PFSK-1 (cell line): ENCODE data around the gene ABCC9.

Experiments used
- FOXP2 ChIP-seq: optimal IDR thresholded peaks from 2 replicates; pipeline ENCODE3; 2011; ENCODE audit warnings: borderline replicate concordance, control low read depth, inconsistent platforms; ENCODE audit not compliant: insufficient read depth; ENCODE audit errors: extremely low read length, extremely low read depth
- POLR2AphosphoS5 ChIP-seq: IDR thresholded peaks from 2 replicates; pipeline ENCODE4 v1.6.1; 2012; ENCODE audit warnings: low read depth, mild to moderate bottlenecking, control low read depth, low read length, moderate library complexity
- REST ChIP-seq, 2 experiments: IDR thresholded peaks; 2 replicates each; pipeline versions ENCODE4 v1.6.1 to v1.8.0; 2011 to 2012; ENCODE audit warnings: low read depth in 2 of 2, low read length in 2 of 2, control low read depth in 1 of 2, inconsistent platforms in 1 of 2, mild to moderate bottlenecking in 1 of 2, moderate library complexity in 1 of 2; ENCODE audit not compliant: insufficient read depth in 1 of 2
- SIN3A ChIP-seq: IDR thresholded peaks from 2 replicates; pipeline ENCODE4 v1.6.1; 2012; ENCODE audit warnings: mild to moderate bottlenecking, low read length, moderate library complexity, borderline replicate concordance; ENCODE audit not compliant: insufficient read depth
- TAF1 ChIP-seq: IDR thresholded peaks from 2 replicates; pipeline ENCODE4 v1.6.1; 2012; ENCODE audit warnings: low read length, control low read depth, borderline replicate concordance; ENCODE audit not compliant: insufficient read depth

ABCC9 gene

DNA sequence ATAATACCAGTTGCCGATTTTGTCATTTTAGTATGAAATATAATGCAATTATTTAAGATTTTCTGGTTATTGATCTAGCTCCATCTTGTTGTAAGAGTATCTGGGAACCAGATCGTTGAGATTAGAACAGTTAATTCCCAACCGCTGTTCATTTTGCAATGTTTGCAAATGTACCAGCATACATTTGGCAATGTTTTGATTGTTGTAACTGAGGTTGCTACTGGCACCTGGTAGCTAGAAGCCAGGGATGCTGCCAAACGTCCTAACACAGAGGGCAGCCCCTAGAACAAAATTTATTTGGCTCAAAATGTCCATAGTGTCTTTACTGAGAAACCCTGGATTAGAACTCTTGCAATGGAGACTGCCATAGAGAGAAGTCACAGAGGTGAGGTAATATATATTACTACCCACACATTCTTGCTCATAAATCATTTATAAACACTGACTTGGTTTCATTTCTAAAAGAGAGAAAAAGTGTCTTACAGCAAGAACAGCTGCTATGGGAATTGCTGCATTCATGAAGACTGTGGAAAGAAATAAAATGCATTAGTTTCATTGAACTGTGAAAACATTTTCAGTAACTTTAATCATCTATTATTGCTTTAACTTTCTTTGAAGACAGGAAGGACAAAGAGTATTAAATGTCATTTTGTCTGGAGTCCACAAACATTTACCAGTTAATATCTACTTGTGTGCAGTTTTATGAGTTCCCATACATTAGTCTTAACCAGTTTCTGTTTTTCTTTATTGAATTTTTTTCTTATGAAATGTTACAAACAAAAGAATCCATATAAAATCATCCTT is 46.2 kb downstream of the ABCC9 start:
- TF ChIP-seq REST (IDR thresholded peaks at IDR 0.05; ENCODE audit: insufficient read depth in 1 of 2, low read depth in 2 of 2, low read length in 2 of 2): no peak
- TF ChIP-seq FOXP2: no peak
- no peak for TF ChIP-seq SIN3A
- no peak for TF ChIP-seq TAF1
- TF ChIP-seq POLR2AphosphoS5: no peak

GRCh38 chr12:21893924-21894323 is 47.3 kb downstream of the ABCC9 start:
- TF ChIP-seq REST (IDR thresholded peaks at IDR 0.05; ENCODE audit: insufficient read depth in 1 of 2, low read depth in 2 of 2, low read length in 2 of 2): no peak
- TF ChIP-seq POLR2AphosphoS5: no peak
- no peak for TF ChIP-seq FOXP2
- no peak for TF ChIP-seq TAF1

DNA sequence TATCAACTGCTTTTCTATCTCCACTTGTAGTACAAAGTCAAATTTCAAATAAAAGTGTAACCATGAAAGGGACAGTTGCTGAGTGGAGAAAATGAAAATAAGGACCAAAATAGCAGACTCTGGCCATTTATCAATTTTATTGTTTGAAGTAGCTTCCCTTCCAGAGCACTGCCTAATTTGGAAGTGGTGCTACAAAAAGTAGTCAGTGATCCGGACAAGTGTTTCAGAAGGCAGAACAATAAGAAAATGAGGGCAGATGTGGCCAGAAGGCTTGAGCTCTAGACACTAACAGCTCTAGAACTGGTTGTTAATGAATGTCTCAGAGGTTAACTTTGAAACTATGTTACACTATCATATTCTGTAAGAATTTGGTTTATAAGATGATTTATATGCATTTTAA is 48.9 kb downstream of the ABCC9 start:
- TF ChIP-seq FOXP2 (no peak), REST (IDR thresholded peaks at IDR 0.05; ENCODE audit: insufficient read depth in 1 of 2, low read depth in 2 of 2, low read length in 2 of 2) (no peak), SIN3A (no peak)

DNA sequence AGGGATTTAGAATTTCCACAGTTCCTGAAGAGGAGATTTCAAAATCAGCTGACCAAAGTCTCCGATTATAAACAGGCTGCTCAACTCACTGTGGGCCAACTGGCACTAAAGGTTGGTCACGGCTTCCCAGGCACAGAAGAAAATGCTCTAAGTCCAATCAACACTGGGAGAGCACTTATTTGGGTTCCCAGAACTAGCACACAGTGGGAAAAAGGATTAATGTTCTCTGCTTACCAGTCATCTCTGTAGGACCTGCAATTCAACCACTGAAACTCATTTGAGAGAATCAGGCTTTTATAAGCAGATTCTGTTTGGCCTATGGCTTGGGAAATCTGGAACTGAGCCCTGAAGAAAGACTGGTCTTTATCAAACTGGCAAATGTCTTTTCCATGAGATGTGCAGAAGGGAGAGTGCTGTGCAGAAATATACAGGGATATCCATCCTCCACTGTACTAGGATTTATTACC is 49.4 kb downstream of the ABCC9 start:
- TF ChIP-seq POLR2AphosphoS5 (no peak), FOXP2 (no peak), REST (IDR thresholded peaks at IDR 0.05; ENCODE audit: insufficient read depth in 1 of 2, low read depth in 2 of 2, low read length in 2 of 2) (no peak)
